ENCODE measurements around the gene TOR1A.

GRCh38 chr9:129869585-129870501 lies 45.9 kb upstream of the TOR1A start:
- no peak for TF ChIP-seq EZH2 (IDR thresholded peaks at IDR 0.05; ENCODE audit: borderline replicate concordance, low read length)
- TF ChIP-seq, protein P1, sequence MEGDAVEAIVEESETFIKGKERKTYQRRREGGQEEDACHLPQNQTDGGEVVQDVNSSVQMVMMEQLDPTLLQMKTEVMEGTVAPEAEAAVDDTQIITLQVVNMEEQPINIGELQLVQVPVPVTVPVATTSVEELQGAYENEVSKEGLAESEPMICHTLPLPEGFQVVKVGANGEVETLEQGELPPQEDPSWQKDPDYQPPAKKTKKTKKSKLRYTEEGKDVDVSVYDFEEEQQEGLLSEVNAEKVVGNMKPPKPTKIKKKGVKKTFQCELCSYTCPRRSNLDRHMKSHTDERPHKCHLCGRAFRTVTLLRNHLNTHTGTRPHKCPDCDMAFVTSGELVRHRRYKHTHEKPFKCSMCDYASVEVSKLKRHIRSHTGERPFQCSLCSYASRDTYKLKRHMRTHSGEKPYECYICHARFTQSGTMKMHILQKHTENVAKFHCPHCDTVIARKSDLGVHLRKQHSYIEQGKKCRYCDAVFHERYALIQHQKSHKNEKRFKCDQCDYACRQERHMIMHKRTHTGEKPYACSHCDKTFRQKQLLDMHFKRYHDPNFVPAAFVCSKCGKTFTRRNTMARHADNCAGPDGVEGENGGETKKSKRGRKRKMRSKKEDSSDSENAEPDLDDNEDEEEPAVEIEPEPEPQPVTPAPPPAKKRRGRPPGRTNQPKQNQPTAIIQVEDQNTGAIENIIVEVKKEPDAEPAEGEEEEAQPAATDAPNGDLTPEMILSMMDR (conservative IDR thresholded peaks at IDR 0.05 in 1 of 2, IDR thresholded peaks at IDR 0.05 in 1 of 2; ENCODE audit: extremely low read depth in 1 of 2, insufficient read depth in 1 of 2, low read depth in 1 of 2, low read length in 2 of 2), result no peak

Measured in mammary epithelial cell (primary cell).